Lower leg skin (tissue), 4 donors: ENCODE measurements around the gene TIPRL. TPM values are rescaled to one million over a fixed set of nuclear protein-coding genes. Genes with fewer than 3 reads are reported as not detected.
A peak's percentile ranks its signal among the peaks of the same experiment; 100 is the strongest.

ENCODE experiments used
- DNase-seq, 2 donors: peaks; one replicate each; pipeline ENCODE4 v3.0.0-alpha.2; 2019; ENCODE audit warnings: low spot score in 2 of 2
- H3K4me3 ChIP-seq: fragments of 200-600 bp; sonication (generic); 2 replicates; pipeline ENCODE4 v1.5.1; 2017; ENCODE audit warnings: mild to moderate bottlenecking, low read depth; ENCODE audit not compliant: poor library complexity, severe bottlenecking
- POLR2A ChIP-seq, 2 donors: fragments of 450-650 bp; IDR thresholded peaks; one replicate each; pipeline ENCODE4 v1.6.1; 2016 to 2017; ENCODE audit warnings: antibody characterized with exemption in 2 of 2, mild to moderate bottlenecking in 1 of 2, moderate library complexity in 1 of 2
- WGBS, 2 donors: methylation state at CpG; one replicate each; pipeline ENCODE4 v1.1.5; 2018; 5-methylcytosine and 5-hydroxymethylcytosine counted together
- intact Hi-C: fragments of 100-400 bp; cut with DNase I; formaldehyde crosslinking; loops from one replicate; pipeline ENCODE4 v1.15.0; 2023; ENCODE audit warnings: low total_unique reads
- total RNA-seq, 4 donors: library from RNA; depleted of rRNA; stranded (reverse); fragments of >200 nt; gene quantifications; one replicate each; pipeline ENCODE4 v1.1.0, GENCODE V29; 2016
- TF ChIP-seq, protein P1 (sequence below), 3 donors: fragments of 450-650 bp; IDR thresholded peaks; one replicate each; pipeline ENCODE4 v1.5.1; 2016; ENCODE audit warnings: antibody characterized with exemption in 3 of 3, mild to moderate bottlenecking in 3 of 3, moderate library complexity in 2 of 3

TIPRL gene
- total RNA-seq, 4 donors from 2014 or later: 13.2 to 21.8 (median 18.6) TPM

DNA sequence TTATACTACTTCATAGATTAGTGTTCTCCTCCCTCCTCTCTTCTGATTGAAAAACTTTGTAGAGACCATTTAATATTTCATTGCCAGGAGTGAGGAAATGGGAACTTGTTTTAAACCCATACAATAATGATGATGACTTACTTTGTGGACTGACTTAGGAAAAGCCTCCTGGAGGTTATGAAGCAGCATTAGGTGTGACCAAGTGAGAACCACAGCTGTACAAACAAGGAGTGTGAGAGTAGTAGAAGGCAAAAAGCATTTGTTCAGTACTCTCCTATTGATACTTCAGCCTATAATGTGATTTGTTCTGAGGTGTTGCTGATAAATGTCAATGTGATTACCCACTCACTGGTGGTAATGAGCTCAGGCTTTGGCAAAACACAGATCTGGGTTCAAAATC lies 8.4 kb downstream of the TIPRL start:
- no peak for DNase-seq
- TF ChIP-seq, protein P1, sequence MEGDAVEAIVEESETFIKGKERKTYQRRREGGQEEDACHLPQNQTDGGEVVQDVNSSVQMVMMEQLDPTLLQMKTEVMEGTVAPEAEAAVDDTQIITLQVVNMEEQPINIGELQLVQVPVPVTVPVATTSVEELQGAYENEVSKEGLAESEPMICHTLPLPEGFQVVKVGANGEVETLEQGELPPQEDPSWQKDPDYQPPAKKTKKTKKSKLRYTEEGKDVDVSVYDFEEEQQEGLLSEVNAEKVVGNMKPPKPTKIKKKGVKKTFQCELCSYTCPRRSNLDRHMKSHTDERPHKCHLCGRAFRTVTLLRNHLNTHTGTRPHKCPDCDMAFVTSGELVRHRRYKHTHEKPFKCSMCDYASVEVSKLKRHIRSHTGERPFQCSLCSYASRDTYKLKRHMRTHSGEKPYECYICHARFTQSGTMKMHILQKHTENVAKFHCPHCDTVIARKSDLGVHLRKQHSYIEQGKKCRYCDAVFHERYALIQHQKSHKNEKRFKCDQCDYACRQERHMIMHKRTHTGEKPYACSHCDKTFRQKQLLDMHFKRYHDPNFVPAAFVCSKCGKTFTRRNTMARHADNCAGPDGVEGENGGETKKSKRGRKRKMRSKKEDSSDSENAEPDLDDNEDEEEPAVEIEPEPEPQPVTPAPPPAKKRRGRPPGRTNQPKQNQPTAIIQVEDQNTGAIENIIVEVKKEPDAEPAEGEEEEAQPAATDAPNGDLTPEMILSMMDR (IDR thresholded peaks at IDR 0.05): no peak
- TF ChIP-seq POLR2A (IDR thresholded peaks at IDR 0.05): no peak
- H3K4me3 ChIP-seq: no peak overlapping the region
- intact Hi-C loops: no loop called here

DNA sequence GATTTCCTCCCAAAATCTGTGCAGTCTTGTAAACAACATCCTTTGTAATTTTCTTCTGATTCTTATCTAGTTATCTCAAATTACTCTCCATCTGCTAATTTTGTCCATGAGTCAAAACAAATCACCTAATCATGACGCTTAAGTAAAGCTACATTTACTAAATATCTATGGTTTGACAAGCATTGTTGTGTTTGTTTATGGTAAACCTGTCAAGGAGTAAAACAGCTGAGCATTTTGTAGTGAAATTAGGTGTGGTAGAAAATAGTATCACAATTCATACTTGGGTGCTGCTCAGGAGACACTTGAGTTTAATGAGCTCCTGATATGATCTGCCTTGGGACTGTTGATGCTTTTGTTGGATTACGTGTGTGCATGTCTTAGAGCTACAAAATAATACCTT lies 11.6 kb downstream of the TIPRL start:
- WGBS, 2 donors: 64 to 65% methylated on average over 2 of the region's 2 CpGs
- intact Hi-C loops: no loop called here
- no peak for DNase-seq
- TF ChIP-seq, protein P1 (IDR thresholded peaks at IDR 0.05): no peak
- TF ChIP-seq POLR2A (IDR thresholded peaks at IDR 0.05): no peak
- no peak overlapping the region for H3K4me3 ChIP-seq

DNA sequence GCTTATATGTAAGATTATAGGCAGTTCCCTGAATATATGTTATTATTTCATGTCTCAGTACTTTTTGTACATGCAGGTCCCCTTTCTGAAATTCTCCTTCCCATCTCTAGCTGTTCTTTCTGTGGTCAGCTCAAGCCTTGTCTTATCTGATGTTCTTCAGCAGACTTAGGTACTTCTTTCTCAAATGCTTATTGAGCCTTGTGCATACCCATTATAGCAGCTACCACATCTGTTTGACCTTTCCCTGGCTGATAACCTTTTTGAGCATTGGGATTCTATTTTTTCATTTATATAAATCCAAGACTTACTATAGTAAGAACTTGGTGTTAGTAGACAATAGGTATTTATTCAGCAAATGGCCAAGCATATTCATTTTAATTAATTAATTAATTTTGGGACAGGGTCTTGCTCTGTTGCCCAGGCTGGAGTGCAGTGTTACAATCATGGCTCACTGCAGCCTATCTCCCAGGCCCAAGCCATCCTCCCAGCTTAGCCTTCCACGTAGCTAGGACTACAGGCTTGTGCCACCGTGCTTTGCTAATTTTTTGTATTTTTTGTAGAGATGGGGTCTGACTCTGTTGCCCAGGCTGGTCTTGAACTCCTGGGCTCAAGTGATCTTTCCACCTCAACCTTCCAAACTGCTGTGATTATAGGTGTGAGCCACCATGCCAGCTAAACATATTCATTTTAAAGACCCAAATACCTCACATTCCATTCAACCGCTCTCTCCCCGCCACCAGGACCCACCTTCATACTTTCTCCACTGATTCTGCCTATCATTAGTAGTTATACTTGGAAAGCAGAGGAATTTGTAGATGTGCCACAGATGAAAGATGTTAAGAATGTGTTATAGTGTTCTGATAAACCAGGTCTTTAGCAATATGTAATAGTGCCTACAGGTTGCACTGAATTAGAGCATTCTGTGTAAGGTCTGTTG lies 16.7 kb downstream of the TIPRL start:
- H3K4me3 ChIP-seq: no peak overlapping the region
- intact Hi-C loops: no loop called here
- WGBS, 2 donors: 92 to 95% methylated on average over 4 of the region's 4 CpGs
- TF ChIP-seq POLR2A (IDR thresholded peaks at IDR 0.05): no peak
- TF ChIP-seq, protein P1 (IDR thresholded peaks at IDR 0.05): no peak
- DNase-seq: no peak

DNA sequence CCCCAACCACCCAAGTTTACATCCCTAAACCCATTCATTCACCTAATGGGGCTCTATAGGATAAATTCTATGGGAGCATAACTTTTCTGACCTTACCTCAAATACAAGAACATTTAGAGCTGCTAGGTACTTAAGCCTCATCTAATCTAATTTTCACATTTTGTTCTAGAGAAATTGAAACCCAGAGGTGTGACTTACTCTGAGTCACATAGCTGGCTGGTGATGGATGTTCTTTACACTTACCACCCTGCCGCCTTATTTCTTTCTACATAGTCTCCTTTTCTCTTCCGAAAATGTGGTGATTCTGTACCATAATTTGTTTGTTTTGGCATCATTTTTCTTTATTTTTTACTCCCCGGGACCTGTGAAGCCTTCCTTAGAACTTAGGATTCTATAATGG lies 20.3 kb downstream of the TIPRL start:
- WGBS, 2 donors: 58 to 60% methylated on average over 3 of the region's 3 CpGs
- TF ChIP-seq, protein P1 (IDR thresholded peaks at IDR 0.05): no peak
- H3K4me3 ChIP-seq: no peak overlapping the region
- DNase-seq: no peak
- intact Hi-C loops: no loop called here

DNA sequence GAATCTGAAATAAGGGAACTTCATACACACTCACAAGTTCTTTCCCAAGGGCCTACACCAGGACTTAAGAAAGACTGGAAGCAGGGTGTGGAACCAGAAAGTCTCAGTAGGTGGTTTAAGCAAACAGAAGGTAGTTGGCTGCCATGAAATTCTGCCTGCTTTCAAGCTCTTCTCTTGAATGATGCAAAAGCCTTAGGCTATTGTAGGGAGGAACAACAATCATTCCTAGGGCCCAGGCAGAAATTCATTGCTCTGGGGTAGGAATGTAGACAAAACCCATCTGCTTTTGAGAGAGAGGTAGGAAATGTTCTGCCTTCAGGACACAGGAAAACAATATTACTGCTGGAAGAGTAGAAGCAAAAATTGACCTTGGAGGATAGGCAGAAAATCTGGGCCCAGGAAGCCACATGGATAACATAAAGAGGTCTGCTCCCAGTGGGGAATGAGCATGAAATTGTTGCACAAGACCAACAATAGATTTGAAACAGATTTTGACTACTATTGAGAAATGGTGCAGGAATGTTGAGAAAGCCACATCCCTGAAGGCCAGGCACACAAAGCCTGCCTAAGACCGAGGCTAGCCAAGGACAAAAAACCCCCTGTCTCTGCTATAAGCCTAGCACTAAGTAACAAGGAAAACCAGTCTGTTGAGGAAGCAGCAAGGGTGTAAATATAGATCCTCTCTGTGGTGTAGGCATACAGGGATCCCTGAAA lies 24.3 kb downstream of the TIPRL start:
- peak in 1 of 2 donors; percentile 32 for DNase-seq
- intact Hi-C loops: no loop called here
- WGBS, 2 donors: 50 to 53% methylated on average over 1 of the region's 1 CpG
- no peak for TF ChIP-seq POLR2A (IDR thresholded peaks at IDR 0.05)
- TF ChIP-seq, protein P1 (IDR thresholded peaks at IDR 0.05): no peak
- no peak overlapping the region for H3K4me3 ChIP-seq
